HepG2 (cell line): ENCODE data around the gene GATD1. TPM values are rescaled to one million over a fixed set of nuclear protein-coding genes. Genes with fewer than 3 reads are reported as not detected.

Source experiments
- CHD4 ChIP-seq: fragments of 200-600 bp; sonication (generic); IDR thresholded peaks from 2 replicates; pipeline ENCODE4 v1.7.0; 2017; ENCODE audit warnings: mild to moderate bottlenecking, low read length, borderline replicate concordance
- ESRRA ChIP-seq: sonication (generic); formaldehyde crosslinking; IDR thresholded peaks from 2 replicates; pipeline ENCODE4 v1.5.1; 2020; ENCODE audit warnings: mild to moderate bottlenecking, low read depth, missing genetic modification reagents
- FLYWCH1 ChIP-seq: sonication (generic); formaldehyde crosslinking; IDR thresholded peaks from 2 replicates; pipeline ENCODE4 v1.8.1; 2023; ENCODE audit warnings: mild to moderate bottlenecking, missing genetic modification reagents
- KAT7 ChIP-seq: IDR thresholded peaks from 2 replicates; pipeline ENCODE4 v1.6.1; 2018; ENCODE audit warnings: borderline replicate concordance, missing compliant biosample characterization
- KLF15 ChIP-seq: sonication (generic); formaldehyde crosslinking; IDR thresholded peaks from 2 replicates; pipeline ENCODE4 v1.8.1; 2023; ENCODE audit warnings: borderline replicate concordance, mild to moderate bottlenecking, inconsistent platforms, missing genetic modification reagents, mixed read lengths
- KLF16 ChIP-seq, 2 experiments: sonication (generic) in 1 of 2; formaldehyde crosslinking in 1 of 2; IDR thresholded peaks; 2 replicates each; pipeline versions ENCODE4 v1.6.1 to v1.8.0; 2016 to 2023; ENCODE audit warnings: missing genetic modification reagents in 2 of 2, missing compliant biosample characterization in 1 of 2
- NRL ChIP-seq: sonication (generic); formaldehyde crosslinking; IDR thresholded peaks from 2 replicates; pipeline ENCODE4 v1.5.0; 2020; ENCODE audit warnings: missing genetic modification reagents, mild to moderate bottlenecking, moderate library complexity, borderline replicate concordance
- RBFOX2 ChIP-seq: fragments of 200-400 bp; formaldehyde crosslinking; IDR thresholded peaks from 2 replicates; pipeline ENCODE4 v1.6.1; 2017; ENCODE audit warnings: low read depth, mild to moderate bottlenecking, low read length
- RFX1 ChIP-seq: fragments of 450-650 bp; IDR thresholded peaks from 2 replicates; pipeline ENCODE4 v1.6.1; 2017
- TEAD2 ChIP-seq: sonication (generic); formaldehyde crosslinking; IDR thresholded peaks from 2 replicates; pipeline ENCODE4 v1.9.0; 2021; ENCODE audit warnings: missing genetic modification reagents
- ZFP82 ChIP-seq: sonication (generic); formaldehyde crosslinking; IDR thresholded peaks from 2 replicates; pipeline ENCODE4 v1.5.1; 2020; ENCODE audit warnings: mild to moderate bottlenecking, missing genetic modification reagents, borderline replicate concordance
- ZNF773 ChIP-seq: sonication (generic); formaldehyde crosslinking; IDR thresholded peaks from 2 replicates; pipeline ENCODE4 v1.4.0; 2020; ENCODE audit warnings: missing genetic modification reagents, borderline replicate concordance
- polyA plus RNA-seq, 8 experiments: library from polyadenylated mRNA; depleted of rRNA in 3 of 8; stranded (reverse) in 7 of 8; unstranded in 1 of 8; fragments of >200 nt; fragmentation: Illumina TruSeq in 4 of 8; extraction: Trizol in 4 of 8; gene quantifications; 2 replicates each; pipeline versions ENCODE4 v1.2.1 to v1.2.3, GENCODE V29; 2011 to 2016; ENCODE audit warnings: low read depth in 4 of 8, missing spikeins in 1 of 8, mixed read lengths in 1 of 8; ENCODE audit not compliant: insufficient read depth in 1 of 8
- total RNA-seq, 5 experiments: library from RNA; depleted of rRNA; stranded (reverse); fragments of >200 nt; fragmentation: Illumina TruSeq; extraction: Trizol; gene quantifications; 2 replicates each; pipeline ENCODE4 v1.2.3, GENCODE V29; 2016; ENCODE audit warnings: low read depth in 1 of 5
- TF ChIP-seq, protein P1 (sequence below), 2 experiments: sonication (generic) in 1 of 2; formaldehyde crosslinking in 1 of 2; IDR thresholded peaks; 2 replicates each; pipeline versions ENCODE4 v1.6.1 to v1.9.0; 2014 to 2022; ENCODE audit warnings: antibody characterized with exemption in 1 of 2, borderline replicate concordance in 1 of 2, inconsistent platforms in 1 of 2, low read depth in 1 of 2, missing genetic modification reagents in 1 of 2
- TF ChIP-seq, protein P2 (sequence below): sonication (generic); formaldehyde crosslinking; IDR thresholded peaks from 2 replicates; pipeline ENCODE4 v1.4.0; 2020; ENCODE audit warnings: missing genetic modification reagents
- TF ChIP-seq, protein P3 (sequence below): sonication (generic); formaldehyde crosslinking; IDR thresholded peaks from 2 replicates; pipeline ENCODE4 v1.4.0; 2020; ENCODE audit warnings: missing genetic modification reagents, borderline replicate concordance

GATD1 gene
- total and polyA plus RNA-seq, 2 of the 13 experiments (the other 11 are each of a cell fraction or from before 2014, with no cell fraction given) = 31.3 to 60.5 TPM

DNA sequence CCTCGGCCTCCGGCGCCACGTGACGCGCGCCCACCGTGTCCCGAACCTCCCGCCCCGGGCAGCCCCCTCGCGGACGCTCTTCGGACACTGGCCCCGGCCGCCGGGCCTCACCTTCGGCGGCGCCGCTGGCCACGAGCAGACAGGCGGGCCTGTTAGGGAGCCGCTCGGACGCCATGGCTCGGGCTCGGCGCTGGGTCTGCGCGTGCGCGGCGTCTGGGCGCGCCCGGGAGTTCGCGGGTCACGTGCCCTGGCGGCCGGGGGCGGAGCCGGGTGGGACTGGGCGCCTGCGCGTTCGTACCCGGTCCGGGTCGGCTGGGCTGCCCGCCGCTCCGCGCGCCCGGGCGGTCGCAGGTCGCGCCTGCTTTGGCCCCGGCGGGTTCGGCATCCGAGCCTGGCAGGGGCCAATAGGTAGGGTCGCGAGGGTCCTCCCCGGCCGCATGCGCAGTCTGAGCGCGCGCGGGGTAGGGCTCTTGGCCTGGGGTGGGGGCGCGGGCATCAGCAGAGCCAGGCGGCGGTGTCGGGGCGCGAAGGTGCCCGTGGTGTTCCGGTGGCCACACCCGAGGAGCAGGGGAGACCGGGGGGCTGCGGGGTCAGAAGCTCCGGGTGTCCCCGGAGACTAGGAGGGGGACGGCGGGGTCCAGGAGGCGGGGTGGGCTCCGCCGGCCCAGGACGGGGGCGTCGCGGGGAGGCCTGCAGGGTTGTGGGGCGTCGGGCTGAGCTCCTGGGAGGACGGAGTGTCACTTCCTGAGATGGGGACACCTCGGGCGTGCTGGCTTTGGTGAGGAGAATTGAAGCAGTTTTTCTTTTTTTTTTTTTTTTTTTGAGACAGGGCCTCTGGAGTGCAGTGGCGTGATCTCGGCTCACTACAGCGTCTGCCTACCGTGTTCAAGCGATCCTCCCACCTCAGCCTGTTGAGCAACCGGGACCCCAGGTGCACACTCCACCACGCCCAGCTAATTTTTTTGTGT is at the start of gene GATD1 (continued):
- TF ChIP-seq, protein P1, sequence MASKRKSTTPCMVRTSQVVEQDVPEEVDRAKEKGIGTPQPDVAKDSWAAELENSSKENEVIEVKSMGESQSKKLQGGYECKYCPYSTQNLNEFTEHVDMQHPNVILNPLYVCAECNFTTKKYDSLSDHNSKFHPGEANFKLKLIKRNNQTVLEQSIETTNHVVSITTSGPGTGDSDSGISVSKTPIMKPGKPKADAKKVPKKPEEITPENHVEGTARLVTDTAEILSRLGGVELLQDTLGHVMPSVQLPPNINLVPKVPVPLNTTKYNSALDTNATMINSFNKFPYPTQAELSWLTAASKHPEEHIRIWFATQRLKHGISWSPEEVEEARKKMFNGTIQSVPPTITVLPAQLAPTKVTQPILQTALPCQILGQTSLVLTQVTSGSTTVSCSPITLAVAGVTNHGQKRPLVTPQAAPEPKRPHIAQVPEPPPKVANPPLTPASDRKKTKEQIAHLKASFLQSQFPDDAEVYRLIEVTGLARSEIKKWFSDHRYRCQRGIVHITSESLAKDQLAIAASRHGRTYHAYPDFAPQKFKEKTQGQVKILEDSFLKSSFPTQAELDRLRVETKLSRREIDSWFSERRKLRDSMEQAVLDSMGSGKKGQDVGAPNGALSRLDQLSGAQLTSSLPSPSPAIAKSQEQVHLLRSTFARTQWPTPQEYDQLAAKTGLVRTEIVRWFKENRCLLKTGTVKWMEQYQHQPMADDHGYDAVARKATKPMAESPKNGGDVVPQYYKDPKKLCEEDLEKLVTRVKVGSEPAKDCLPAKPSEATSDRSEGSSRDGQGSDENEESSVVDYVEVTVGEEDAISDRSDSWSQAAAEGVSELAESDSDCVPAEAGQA (IDR thresholded peaks at IDR 0.05; ENCODE audit: low read depth) = no peak
- TF ChIP-seq, protein P1 (CRISPR knock-in tag; IDR thresholded peaks at IDR 0.05; ENCODE audit: borderline replicate concordance) = no peak
- TF ChIP-seq RFX1 (no peak), KAT7 (no peak), ZNF773 (CRISPR knock-in tag) (peak; percentile 76; the same call in 1 of the 2 replicates), KLF15 (CRISPR knock-in tag) (no peak), ZFP82 (CRISPR knock-in tag) (peak; percentile 41; the same call in 1 of the 2 replicates), KLF16 (CRISPR knock-in tag; IDR thresholded peaks at IDR 0.05) (no peak), ESRRA (CRISPR knock-in tag) (no peak; the same call in 1 of the 2 replicates), RBFOX2 (peak; percentile 94), FLYWCH1 (no peak), TEAD2 (CRISPR knock-in tag) (no peak), NRL (CRISPR knock-in tag) (no peak; the same call in 1 of the 2 replicates), CHD4 (no peak)
- TF ChIP-seq, protein P2, sequence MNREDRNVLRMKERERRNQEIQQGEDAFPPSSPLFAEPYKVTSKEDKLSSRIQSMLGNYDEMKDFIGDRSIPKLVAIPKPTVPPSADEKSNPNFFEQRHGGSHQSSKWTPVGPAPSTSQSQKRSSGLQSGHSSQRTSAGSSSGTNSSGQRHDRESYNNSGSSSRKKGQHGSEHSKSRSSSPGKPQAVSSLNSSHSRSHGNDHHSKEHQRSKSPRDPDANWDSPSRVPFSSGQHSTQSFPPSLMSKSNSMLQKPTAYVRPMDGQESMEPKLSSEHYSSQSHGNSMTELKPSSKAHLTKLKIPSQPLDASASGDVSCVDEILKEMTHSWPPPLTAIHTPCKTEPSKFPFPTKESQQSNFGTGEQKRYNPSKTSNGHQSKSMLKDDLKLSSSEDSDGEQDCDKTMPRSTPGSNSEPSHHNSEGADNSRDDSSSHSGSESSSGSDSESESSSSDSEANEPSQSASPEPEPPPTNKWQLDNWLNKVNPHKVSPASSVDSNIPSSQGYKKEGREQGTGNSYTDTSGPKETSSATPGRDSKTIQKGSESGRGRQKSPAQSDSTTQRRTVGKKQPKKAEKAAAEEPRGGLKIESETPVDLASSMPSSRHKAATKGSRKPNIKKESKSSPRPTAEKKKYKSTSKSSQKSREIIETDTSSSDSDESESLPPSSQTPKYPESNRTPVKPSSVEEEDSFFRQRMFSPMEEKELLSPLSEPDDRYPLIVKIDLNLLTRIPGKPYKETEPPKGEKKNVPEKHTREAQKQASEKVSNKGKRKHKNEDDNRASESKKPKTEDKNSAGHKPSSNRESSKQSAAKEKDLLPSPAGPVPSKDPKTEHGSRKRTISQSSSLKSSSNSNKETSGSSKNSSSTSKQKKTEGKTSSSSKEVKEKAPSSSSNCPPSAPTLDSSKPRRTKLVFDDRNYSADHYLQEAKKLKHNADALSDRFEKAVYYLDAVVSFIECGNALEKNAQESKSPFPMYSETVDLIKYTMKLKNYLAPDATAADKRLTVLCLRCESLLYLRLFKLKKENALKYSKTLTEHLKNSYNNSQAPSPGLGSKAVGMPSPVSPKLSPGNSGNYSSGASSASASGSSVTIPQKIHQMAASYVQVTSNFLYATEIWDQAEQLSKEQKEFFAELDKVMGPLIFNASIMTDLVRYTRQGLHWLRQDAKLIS (CRISPR knock-in tag) = 0 out of 2 replicates have a peak, but pooled peaks have one; percentile 16
- TF ChIP-seq, protein P3, sequence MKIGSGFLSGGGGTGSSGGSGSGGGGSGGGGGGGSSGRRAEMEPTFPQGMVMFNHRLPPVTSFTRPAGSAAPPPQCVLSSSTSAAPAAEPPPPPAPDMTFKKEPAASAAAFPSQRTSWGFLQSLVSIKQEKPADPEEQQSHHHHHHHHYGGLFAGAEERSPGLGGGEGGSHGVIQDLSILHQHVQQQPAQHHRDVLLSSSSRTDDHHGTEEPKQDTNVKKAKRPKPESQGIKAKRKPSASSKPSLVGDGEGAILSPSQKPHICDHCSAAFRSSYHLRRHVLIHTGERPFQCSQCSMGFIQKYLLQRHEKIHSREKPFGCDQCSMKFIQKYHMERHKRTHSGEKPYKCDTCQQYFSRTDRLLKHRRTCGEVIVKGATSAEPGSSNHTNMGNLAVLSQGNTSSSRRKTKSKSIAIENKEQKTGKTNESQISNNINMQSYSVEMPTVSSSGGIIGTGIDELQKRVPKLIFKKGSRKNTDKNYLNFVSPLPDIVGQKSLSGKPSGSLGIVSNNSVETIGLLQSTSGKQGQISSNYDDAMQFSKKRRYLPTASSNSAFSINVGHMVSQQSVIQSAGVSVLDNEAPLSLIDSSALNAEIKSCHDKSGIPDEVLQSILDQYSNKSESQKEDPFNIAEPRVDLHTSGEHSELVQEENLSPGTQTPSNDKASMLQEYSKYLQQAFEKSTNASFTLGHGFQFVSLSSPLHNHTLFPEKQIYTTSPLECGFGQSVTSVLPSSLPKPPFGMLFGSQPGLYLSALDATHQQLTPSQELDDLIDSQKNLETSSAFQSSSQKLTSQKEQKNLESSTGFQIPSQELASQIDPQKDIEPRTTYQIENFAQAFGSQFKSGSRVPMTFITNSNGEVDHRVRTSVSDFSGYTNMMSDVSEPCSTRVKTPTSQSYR (CRISPR knock-in tag) = no peak
